D341Med (cell line): ENCODE measurements around the gene CROCC.

Source experiments
- DNase-seq: peaks from one replicate; pipeline ENCODE4 v3.0.0; 2012; ENCODE audit warnings: low spot score

CROCC gene

GRCh38 chr1:16967962-16968361 lies 46.2 kb downstream of the CROCC start:
- DNase-seq = no peak

GRCh38 chr1:16968372-16968771 lies 46.6 kb downstream of the CROCC start:
- no peak for DNase-seq

GRCh38 chr1:16969057-16969611 lies 47.4 kb downstream of the CROCC start:
- no peak for DNase-seq

GRCh38 chr1:16969651-16970050 lies 47.9 kb downstream of the CROCC start:
- DNase-seq = no peak

DNA sequence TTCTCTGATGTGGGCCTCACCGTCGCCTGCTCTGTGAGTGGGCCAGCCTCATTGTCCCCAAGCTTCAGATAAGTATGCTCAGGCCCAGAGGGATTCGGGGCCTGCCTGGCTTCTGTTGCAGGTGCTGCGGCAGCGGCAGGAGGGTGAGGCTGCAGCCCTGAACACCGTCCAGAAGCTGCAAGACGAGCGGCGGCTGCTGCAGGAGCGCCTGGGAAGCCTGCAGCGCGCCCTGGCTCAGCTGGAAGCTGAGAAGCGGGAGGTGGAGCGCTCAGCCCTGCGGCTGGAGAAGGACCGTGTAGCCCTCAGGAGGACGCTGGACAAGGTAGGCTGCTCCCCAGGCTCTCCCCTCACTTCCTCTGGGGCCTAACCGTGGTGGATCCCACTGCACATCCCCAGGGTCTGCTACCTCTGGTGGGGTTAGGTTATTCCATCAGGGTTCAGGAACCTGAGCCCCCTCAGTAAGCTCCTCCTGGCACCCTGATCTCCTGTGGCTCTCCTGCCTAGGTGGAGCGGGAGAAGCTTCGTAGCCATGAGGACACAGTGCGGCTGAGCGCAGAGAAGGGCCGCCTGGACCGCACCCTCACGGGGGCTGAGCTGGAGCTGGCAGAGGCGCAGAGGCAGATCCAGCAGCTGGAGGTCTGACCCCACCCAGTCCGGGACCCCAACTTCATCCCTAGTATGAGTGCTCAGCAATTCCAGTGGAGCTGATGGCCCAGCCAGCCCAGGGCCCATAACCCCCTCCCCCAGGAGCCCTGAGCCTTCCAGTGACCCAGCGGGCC lies 48.6 kb downstream of the CROCC start:
- DNase-seq = no peak

DNA sequence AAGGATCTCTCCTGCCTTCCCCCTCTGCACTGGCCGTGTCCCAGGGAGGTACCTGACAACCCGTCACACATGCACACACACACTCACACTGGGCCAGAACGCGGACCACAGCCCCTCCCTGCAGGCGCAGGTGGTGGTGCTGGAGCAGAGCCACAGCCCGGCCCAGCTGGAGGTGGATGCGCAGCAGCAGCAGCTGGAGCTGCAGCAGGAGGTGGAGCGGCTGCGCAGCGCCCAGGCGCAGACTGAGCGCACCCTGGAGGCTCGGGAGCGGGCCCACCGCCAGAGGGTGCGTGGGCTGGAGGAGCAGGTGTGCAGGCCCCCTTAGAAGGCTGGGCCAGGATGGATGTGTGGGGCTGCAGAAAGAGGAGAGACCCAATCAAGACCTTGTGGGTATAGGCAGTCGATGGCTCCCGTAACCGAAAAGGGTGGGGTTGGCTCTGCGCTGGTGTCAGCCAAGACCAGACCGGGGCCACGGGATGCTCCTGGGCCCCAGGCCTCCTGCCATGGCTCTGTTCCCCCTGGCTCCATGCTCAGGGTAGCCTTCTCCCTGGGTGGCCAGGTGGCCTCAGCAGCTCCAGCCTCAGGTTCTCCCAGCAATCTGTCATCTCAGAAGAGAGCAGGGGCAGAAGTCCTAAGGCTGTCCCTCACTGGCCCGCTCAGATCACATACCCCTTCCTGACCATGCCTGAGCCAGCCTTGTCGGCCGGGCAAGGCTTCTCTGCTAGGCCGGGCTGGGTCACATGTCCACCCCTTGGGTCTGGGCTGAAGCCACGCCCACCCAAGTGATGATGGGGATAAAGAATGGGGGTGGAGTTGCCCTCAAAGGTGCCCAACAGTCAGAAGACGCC lies 49.8 kb downstream of the CROCC start:
- no peak for DNase-seq

GRCh38 chr1:16972189-16972895 lies 50.6 kb downstream of the CROCC start:
- no peak for DNase-seq

GRCh38 chr1:16973215-16973614 lies 51.5 kb downstream of the CROCC start:
- DNase-seq = no peak

- no peak for DNase-seq
Measured at GRCh38 chr1:16975211-16975610, 53.5 kb downstream of the CROCC start.

GRCh38 chr1:16975838-16976237 lies 54.1 kb downstream of the CROCC start:
- no peak for DNase-seq

GRCh38 chr1:16976966-16977365 lies 55.2 kb downstream of the CROCC start:
- DNase-seq = no peak

DNA sequence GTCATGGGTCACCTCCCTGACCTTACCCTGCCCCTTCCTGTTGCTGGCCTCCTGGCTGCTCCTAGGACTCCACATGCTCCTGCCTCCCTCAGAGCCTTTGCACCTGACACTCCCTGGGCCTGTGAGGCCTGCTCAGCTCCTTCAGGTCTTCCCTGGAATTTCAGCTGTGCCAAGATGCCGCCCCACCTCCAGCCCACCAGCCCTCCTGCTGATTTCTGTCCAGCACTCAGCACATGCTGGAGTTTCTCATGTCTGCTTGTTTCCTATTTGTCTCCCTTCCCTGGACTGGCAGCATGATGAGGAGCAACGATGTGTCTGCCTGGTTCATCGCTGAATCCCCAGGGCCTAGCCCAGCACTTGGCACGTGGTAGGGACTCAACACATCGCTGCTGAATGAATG lies 55.6 kb downstream of the CROCC start:
- DNase-seq = no peak

GRCh38 chr1:16978139-16978538 lies 56.4 kb downstream of the CROCC start:
- no peak for DNase-seq

GRCh38 chr1:16978567-16979474 lies 57.1 kb downstream of the CROCC start:
- no peak for DNase-seq

- no peak for DNase-seq
Measured at GRCh38 chr1:16979475-16980327, 58.0 kb downstream of the CROCC start.

GRCh38 chr1:16980473-16981268 lies 58.9 kb downstream of the CROCC start, which contains the start of gene MFAP2:
TSS of gene MFAP2 (minus strand) at chr1:16980620. CDS start at chr1:16978273, 2,347 bp downstream.
- no peak for DNase-seq

- DNase-seq = no peak
Measured at GRCh38 chr1:16981269-16981849, 59.6 kb downstream of the CROCC start.

DNA sequence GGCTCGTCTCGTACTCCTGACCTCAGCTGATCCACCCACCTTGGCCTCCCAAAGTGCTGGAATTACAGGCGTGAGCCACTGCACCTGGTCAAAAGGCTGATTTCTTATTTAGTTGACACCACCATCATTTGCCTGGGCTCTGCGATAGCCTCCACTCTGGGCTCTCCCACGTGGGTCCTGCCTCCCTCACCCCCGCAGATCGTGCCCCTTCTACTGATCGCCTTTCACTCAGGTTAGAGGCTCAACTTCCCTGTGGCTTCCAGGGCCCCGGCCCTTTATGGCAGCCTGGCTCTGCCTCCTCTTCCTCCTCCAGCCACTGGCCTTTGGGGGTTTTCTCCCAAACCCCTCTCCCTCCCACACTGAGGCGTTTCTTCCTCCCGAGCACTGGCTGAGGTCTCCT lies 61.2 kb downstream of the CROCC start:
- no peak for DNase-seq

GRCh38 chr1:16983649-16984048 lies 61.9 kb downstream of the CROCC start:
- no peak for DNase-seq
